Colonic mucosa (tissue), 4 donors: ENCODE measurements around the gene SLC12A7. TPM values are rescaled to one million over a fixed set of nuclear protein-coding genes. Genes with fewer than 3 reads are reported as not detected.

Source experiments
- DNase-seq: peaks from one replicate; pipeline ENCODE4 v3.0.0-alpha.2; 2020
- H3K27ac ChIP-seq: fragments of 200-600 bp; one replicate; pipeline ENCODE4 v1.8.0; 2021
- H3K27me3 ChIP-seq: fragments of 200-600 bp; one replicate; pipeline ENCODE4 v1.8.0; 2021
- H3K36me3 ChIP-seq: fragments of 200-600 bp; one replicate; pipeline ENCODE4 v1.8.0; 2021
- H3K4me1 ChIP-seq: fragments of 200-600 bp; one replicate; pipeline ENCODE4 v1.8.0; 2021; ENCODE audit warnings: mild to moderate bottlenecking
- H3K4me3 ChIP-seq: fragments of 200-600 bp; one replicate; pipeline ENCODE4 v1.8.0; 2021
- H3K9ac ChIP-seq, 2 donors: one replicate each; pipeline ENCODE4 v1.7.0; 2013; ENCODE audit warnings: control low read depth in 2 of 2, low read depth in 2 of 2, low read length in 2 of 2
- H3K9me3 ChIP-seq: fragments of 200-600 bp; one replicate; pipeline ENCODE4 v1.8.0; 2021
- CTCF ChIP-seq: fragments of 200-600 bp; IDR thresholded peaks from one replicate; pipeline ENCODE4 v1.8.0; 2022; ENCODE audit warnings: antibody characterized with exemption, mild to moderate bottlenecking
- intact Hi-C: fragments of 100-400 bp; cut with DNase I; formaldehyde crosslinking; loops from one replicate; pipeline ENCODE4 v1.14.1; 2022
- total RNA-seq, 2 donors: library from RNA; stranded (reverse); fragmentation: NEBNext Ultra II Directional in 1 of 2; extraction: Animal tissue kit (Norgen Biotek cat#: 25700) in 1 of 2; gene quantifications; one replicate each; pipeline ENCODE4 v1.2.1, GENCODE V29; 2021
- donor health status: healthy.
- donor health status: DM: no; HTN: no; CAD: no.
- donor health status: DM: no; HTN: no; CAD: no.

The SLC12A7 gene
- total RNA-seq, 2 donors from 2014 or later = 64.6 to 81.2 TPM

- Histone ChIP-seq H3K27me3 (no peaks in the 10 kb centered on the region), H3K9me3 (no peaks in the 10 kb centered on the region), H3K9ac (peak overlapping the region; percentile 96 to 97), H3K4me1 (peaks cover 25% of the 10 kb centered on the region), H3K4me3 (peak overlapping the region; percentile 94), H3K36me3 (no peaks in the 10 kb centered on the region), H3K27ac (peak overlapping the region; percentile 88)
- DNase-seq = no peak
- intact Hi-C loops = no loop called here
- TF ChIP-seq CTCF = no peak
Measured at GRCh38 chr5:1109542-1110306, 2.1 kb downstream of the SLC12A7 start.

GRCh38 chr5:1108865-1109174 is 3.0 kb downstream of the SLC12A7 start:
- peak overlapping the region; percentile 50 to 96 for H3K9ac ChIP-seq
- peaks cover 34% of the 10 kb centered on the region for H3K4me1 ChIP-seq

GRCh38 chr5:1108023-1108864 is 3.6 kb downstream of the SLC12A7 start:
- intact Hi-C loops = no loop called here
- H3K36me3 ChIP-seq = no peaks in the 10 kb centered on the region
- no peak for DNase-seq

More at GRCh38 chr5:1108865-1109174, 3.0 kb downstream of the SLC12A7 start:
- no peak for DNase-seq
- Histone ChIP-seq H3K4me3 (peak overlapping the region; percentile 94), H3K36me3 (no peaks in the 10 kb centered on the region), H3K27ac (peak overlapping the region; percentile 88), H3K27me3 (no peaks in the 10 kb centered on the region), H3K9me3 (no peaks in the 10 kb centered on the region)
- TF ChIP-seq CTCF = no peak
- intact Hi-C loops = no loop called here

GRCh38 chr5:1107167-1108022 is 4.5 kb downstream of the SLC12A7 start:
- intact Hi-C loops = no loop called here
- Histone ChIP-seq H3K36me3 (no peaks in the 10 kb centered on the region), H3K27ac (peak overlapping the region; percentile 89), H3K27me3 (no peaks in the 10 kb centered on the region), H3K4me1 (peaks cover 43% of the 10 kb centered on the region), H3K9ac (peak overlapping the region; percentile 39 to 85), H3K9me3 (no peaks in the 10 kb centered on the region), H3K4me3 (no peak overlapping the region)
- DNase-seq = peak; percentile 63
- no peak for TF ChIP-seq CTCF

More at GRCh38 chr5:1108023-1108864, 3.6 kb downstream of the SLC12A7 start:
- H3K4me1 ChIP-seq = peaks cover 40% of the 10 kb centered on the region
- no peak for TF ChIP-seq CTCF
- H3K27me3 ChIP-seq = no peaks in the 10 kb centered on the region
- H3K27ac ChIP-seq = peak overlapping the region; percentile 89
- no peak overlapping the region for H3K4me3 ChIP-seq
- no peaks in the 10 kb centered on the region for H3K9me3 ChIP-seq
- H3K9ac ChIP-seq = peak overlapping the region; percentile 50 to 85
